Colonic mucosa (tissue), 4 donors: ENCODE measurements around the gene OXA1L. TPM values are rescaled to one million over a fixed set of nuclear protein-coding genes. Genes with fewer than 3 reads are reported as not detected.
"Not testable (repeated sequence)": the region's sequence is repeated elsewhere in the genome, so short reads cannot be mapped to it uniquely, and the experiment has no call there.

Source experiments
- DNase-seq: peaks from one replicate; pipeline ENCODE4 v3.0.0-alpha.2; 2020
- H3K27ac ChIP-seq: fragments of 200-600 bp; one replicate; pipeline ENCODE4 v1.8.0; 2021
- H3K27me3 ChIP-seq: fragments of 200-600 bp; one replicate; pipeline ENCODE4 v1.8.0; 2021
- H3K36me3 ChIP-seq: fragments of 200-600 bp; one replicate; pipeline ENCODE4 v1.8.0; 2021
- H3K4me1 ChIP-seq: fragments of 200-600 bp; one replicate; pipeline ENCODE4 v1.8.0; 2021; ENCODE audit warnings: mild to moderate bottlenecking
- H3K4me3 ChIP-seq: fragments of 200-600 bp; one replicate; pipeline ENCODE4 v1.8.0; 2021
- H3K9ac ChIP-seq, 2 donors: one replicate each; pipeline ENCODE4 v1.7.0; 2013; ENCODE audit warnings: control low read depth in 2 of 2, low read depth in 2 of 2, low read length in 2 of 2
- H3K9me3 ChIP-seq: fragments of 200-600 bp; one replicate; pipeline ENCODE4 v1.8.0; 2021
- CTCF ChIP-seq: fragments of 200-600 bp; IDR thresholded peaks from one replicate; pipeline ENCODE4 v1.8.0; 2022; ENCODE audit warnings: antibody characterized with exemption, mild to moderate bottlenecking
- intact Hi-C: fragments of 100-400 bp; cut with DNase I; formaldehyde crosslinking; loops from one replicate; pipeline ENCODE4 v1.14.1; 2022
- total RNA-seq, 2 donors: library from RNA; stranded (reverse); fragmentation: NEBNext Ultra II Directional in 1 of 2; extraction: Animal tissue kit (Norgen Biotek cat#: 25700) in 1 of 2; gene quantifications; one replicate each; pipeline ENCODE4 v1.2.1, GENCODE V29; 2021
- donor health status: healthy.
- donor health status: DM: no; HTN: no; CAD: no.
- donor health status: DM: no; HTN: no; CAD: no.

Gene OXA1L
- total RNA-seq, 2 donors from 2014 or later: 110 to 115 TPM

- no peak for DNase-seq
- no peaks in the 10 kb centered on the region for H3K9me3 ChIP-seq
- no peaks in the 10 kb centered on the region for H3K4me1 ChIP-seq
- no peaks in the 10 kb centered on the region for H3K27me3 ChIP-seq
- H3K9ac ChIP-seq: no peak overlapping the region
- TF ChIP-seq CTCF: no peak
- H3K36me3 ChIP-seq: no peaks in the 10 kb centered on the region
- no peak overlapping the region for H3K4me3 ChIP-seq
- intact Hi-C loops: no loop called here
- no peak overlapping the region for H3K27ac ChIP-seq
Observed at GRCh38 chr14:22726012-22726411, 40.5 kb upstream of the OXA1L start.

DNA sequence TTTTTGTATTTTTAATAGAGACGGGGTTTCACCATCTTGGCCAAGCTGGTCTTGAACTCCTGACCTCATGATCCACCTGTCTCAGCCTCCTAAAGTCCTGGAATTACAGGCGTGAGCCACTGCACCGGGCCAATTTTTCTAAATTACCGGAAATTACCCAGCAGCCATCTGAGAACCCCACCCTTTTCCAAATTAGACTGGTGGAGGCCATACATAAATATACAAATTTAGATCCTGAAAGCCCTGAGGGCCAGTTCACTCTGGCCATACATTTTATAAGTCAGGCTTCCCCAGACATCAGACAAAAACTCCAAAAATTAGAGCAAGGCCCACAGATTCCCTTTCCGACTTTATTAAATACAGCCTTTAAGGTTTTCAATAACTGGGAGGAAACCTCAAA lies 34.4 kb upstream of the OXA1L start:
- DNase-seq, H3K4me1 ChIP-seq, intact Hi-C loops, H3K36me3 ChIP-seq, H3K4me3 ChIP-seq, H3K27me3 ChIP-seq, H3K27ac ChIP-seq, H3K9ac ChIP-seq, H3K9me3 ChIP-seq: not testable (repeated sequence)

DNA sequence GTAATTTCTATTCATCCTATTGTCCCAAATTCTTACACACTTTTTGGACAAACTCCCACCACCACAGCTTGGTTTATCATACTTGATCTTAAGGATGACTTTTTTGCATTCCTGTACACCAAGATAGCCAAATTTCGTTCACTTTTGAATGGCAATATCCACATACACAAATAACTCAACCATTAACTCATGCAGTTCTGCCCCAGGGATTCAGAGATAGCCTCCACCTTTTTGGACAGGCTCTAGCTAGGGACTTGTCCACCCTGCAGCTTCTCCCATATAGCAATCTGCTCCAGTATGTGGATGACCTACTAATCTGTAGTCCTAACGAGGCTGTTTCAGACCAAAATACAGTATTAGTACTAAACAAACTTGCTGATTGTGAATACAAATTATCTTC lies 32.7 kb upstream of the OXA1L start:
- DNase-seq: no peak
- intact Hi-C loops: no loop called here
- no peaks in the 10 kb centered on the region for H3K36me3 ChIP-seq
- no peak for TF ChIP-seq CTCF
- H3K9ac ChIP-seq: no peak overlapping the region
- H3K4me1 ChIP-seq: no peaks in the 10 kb centered on the region
- no peak overlapping the region for H3K27ac ChIP-seq
- H3K27me3 ChIP-seq: no peaks in the 10 kb centered on the region
- H3K4me3 ChIP-seq: no peak overlapping the region
- H3K9me3 ChIP-seq: no peaks in the 10 kb centered on the region

GRCh38 chr14:22735096-22735495 lies 31.4 kb upstream of the OXA1L start:
- no peak for TF ChIP-seq CTCF

DNA sequence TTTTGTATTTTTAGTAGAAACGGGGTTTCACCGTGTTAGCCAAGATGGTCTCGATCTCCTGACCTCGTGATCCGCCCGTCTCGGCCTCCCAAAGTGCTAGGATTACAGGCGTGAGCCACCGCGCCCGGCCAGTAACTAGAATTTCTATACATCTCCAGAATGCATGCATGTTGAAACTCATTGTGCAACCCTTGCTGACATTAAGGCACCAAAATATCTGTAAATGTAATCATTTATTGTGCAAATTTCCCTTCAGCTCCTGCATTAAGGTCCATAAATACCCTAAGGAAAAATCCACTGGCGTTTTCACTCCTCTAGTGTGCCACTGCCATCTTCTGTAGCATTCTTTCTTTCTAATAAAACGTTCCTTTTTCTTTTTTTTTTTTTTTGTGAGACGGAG lies 30.1 kb upstream of the OXA1L start:
- H3K4me3 ChIP-seq, H3K4me1 ChIP-seq, DNase-seq, H3K27ac ChIP-seq, intact Hi-C loops, H3K27me3 ChIP-seq, H3K9ac ChIP-seq, H3K9me3 ChIP-seq, H3K36me3 ChIP-seq: not testable (repeated sequence)

More at GRCh38 chr14:22735096-22735495, 31.4 kb upstream of the OXA1L start:
- H3K27ac ChIP-seq: no peak overlapping the region
- no peaks in the 10 kb centered on the region for H3K36me3 ChIP-seq
- H3K4me3 ChIP-seq: no peak overlapping the region
- no peak for DNase-seq
- no peaks in the 10 kb centered on the region for H3K27me3 ChIP-seq
- no peak overlapping the region for H3K9ac ChIP-seq
- no peaks in the 10 kb centered on the region for H3K4me1 ChIP-seq
- no peaks in the 10 kb centered on the region for H3K9me3 ChIP-seq
- intact Hi-C loops: no loop called here

GRCh38 chr14:22737052-22737451 lies 29.4 kb upstream of the OXA1L start:
- no peak for TF ChIP-seq CTCF
- H3K9me3 ChIP-seq: no peaks in the 10 kb centered on the region
- H3K4me3 ChIP-seq: no peak overlapping the region
- H3K27ac ChIP-seq: no peak overlapping the region
- DNase-seq: no peak
- H3K9ac ChIP-seq: no peak overlapping the region
- intact Hi-C loops: no loop called here
- H3K36me3 ChIP-seq: no peaks in the 10 kb centered on the region
- no peaks in the 10 kb centered on the region for H3K27me3 ChIP-seq
- H3K4me1 ChIP-seq: no peaks in the 10 kb centered on the region

DNA sequence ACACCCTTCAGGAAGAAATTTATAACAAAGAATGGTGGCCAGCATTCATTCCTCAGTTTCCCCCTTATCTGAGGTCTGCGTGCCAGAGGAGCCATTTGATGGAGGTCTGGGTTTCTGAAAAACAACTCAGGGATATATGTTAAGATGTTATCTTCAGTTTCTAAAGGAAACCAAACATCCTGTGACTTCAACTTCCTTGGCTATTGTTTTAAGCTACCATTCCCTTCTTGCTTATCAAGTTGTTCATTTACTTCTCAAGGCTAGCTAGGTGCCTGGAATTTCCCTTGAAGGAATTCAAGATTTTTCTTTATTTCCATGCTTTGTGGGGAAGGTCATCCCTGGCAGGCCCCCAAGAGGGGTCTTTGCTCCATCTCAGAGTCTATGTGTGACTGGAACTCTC lies 27.1 kb upstream of the OXA1L start:
- Histone ChIP-seq H3K4me1 (no peaks in the 10 kb centered on the region), H3K9ac (no peak overlapping the region), H3K9me3 (no peaks in the 10 kb centered on the region), H3K4me3 (no peak overlapping the region), H3K27ac (no peak overlapping the region), H3K36me3 (no peaks in the 10 kb centered on the region), H3K27me3 (no peaks in the 10 kb centered on the region)
- DNase-seq: no peak
- TF ChIP-seq CTCF: no peak
- intact Hi-C loops: no loop called here
